SK-N-MC (cell line): Measurements from ENCODE around the gene ANP32E.

ENCODE experiments used
- EZH2 ChIP-seq: fragments of 200-600 bp; sonication (generic); IDR thresholded peaks from one replicate; pipeline ENCODE4 v1.6.1; 2017; ENCODE audit warnings: antibody characterized with exemption
- POLR2AphosphoS5 ChIP-seq: IDR thresholded peaks from 2 replicates; pipeline ENCODE4 v1.6.1; 2012; ENCODE audit warnings: mild to moderate bottlenecking, low read depth, low read length, borderline replicate concordance

DNA sequence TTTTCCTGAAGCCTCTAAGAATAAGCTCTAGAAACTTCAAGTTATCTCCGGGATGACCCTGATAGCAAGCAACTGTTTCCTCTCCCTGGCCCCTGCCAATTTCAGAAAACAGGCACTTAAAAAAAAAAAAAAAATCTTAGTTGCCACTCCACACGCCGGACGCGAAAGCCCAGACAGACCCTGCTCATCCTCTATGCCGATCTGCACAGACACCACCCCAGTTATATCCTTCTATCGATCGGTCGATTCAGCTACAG is 1.7 kb downstream of the ANP32E start:
- TF ChIP-seq EZH2 (no peak), POLR2AphosphoS5 (no peak)
